Prostate gland (tissue), 2 donors: Measurements from ENCODE around the gene EIF5. TPM values are rescaled to one million over a fixed set of nuclear protein-coding genes. Genes with fewer than 3 reads are reported as not detected.

Experiments
- DNase-seq: peaks from one replicate; pipeline ENCODE4 v3.0.0-alpha.2; 2019; ENCODE audit warnings: low spot score
- H3K27ac ChIP-seq, 2 donors: fragments of 200-600 bp; sonication (generic); 2 replicates each; pipeline ENCODE4 v1.5.1; 2017 to 2019
- H3K27me3 ChIP-seq: fragments of 200-600 bp; sonication (generic); replicated peaks from 2 replicates; pipeline ENCODE4 v1.5.1; 2019; ENCODE audit not compliant: insufficient read depth
- H3K36me3 ChIP-seq, 2 donors: fragments of 200-600 bp; sonication (generic); 1 replicate in 1 of 2; 2 replicates in 1 of 2; pipeline versions ENCODE4 v1.5.1 to v1.8.1; 2017 to 2019
- H3K4me1 ChIP-seq: fragments of 200-600 bp; sonication (generic); replicated peaks from 2 replicates; pipeline ENCODE4 v1.5.1; 2019
- H3K4me3 ChIP-seq, 2 donors: fragments of 200-600 bp; sonication (generic); 2 replicates each; pipeline ENCODE4 v1.5.1; 2017 to 2019
- H3K9me3 ChIP-seq: fragments of 200-600 bp; sonication (generic); 2 replicates; pipeline ENCODE4 v1.5.1; 2017
- POLR2A ChIP-seq: fragments of 450-650 bp; IDR thresholded peaks from one replicate; pipeline ENCODE4 v1.6.1; 2016; ENCODE audit warnings: antibody characterized with exemption, mild to moderate bottlenecking
- POLR2AphosphoS5 ChIP-seq: sonication (generic); formaldehyde crosslinking; IDR thresholded peaks from one replicate; pipeline ENCODE4 v1.6.1; 2017; ENCODE audit warnings: antibody characterized with exemption
- WGBS: methylation state at CpG from one replicate; pipeline ENCODE4 v1.1.5; 2018; 5-methylcytosine and 5-hydroxymethylcytosine counted together
- intact Hi-C: fragments of 100-400 bp; cut with DNase I; formaldehyde crosslinking; loops from one replicate; pipeline ENCODE4 v1.14.2; 2022
- total RNA-seq, 2 donors: library from RNA; depleted of rRNA; stranded (reverse); fragments of >200 nt; gene quantifications; one replicate each; pipeline ENCODE4 v1.1.0, GENCODE V29; 2016
- TF ChIP-seq, protein P1 (sequence below), 4 experiments: fragments of 200-600 bp in 2 of 4; fragments of 450-650 bp in 2 of 4; sonication (generic) in 2 of 4; IDR thresholded peaks; 1 replicate in 3 of 4; 2 replicates in 1 of 4; pipeline ENCODE4 v1.5.1; 2016 to 2019; ENCODE audit warnings: antibody characterized with exemption in 4 of 4, mild to moderate bottlenecking in 2 of 4, moderate library complexity in 2 of 4

Gene EIF5
- total RNA-seq, 2 donors from 2014 or later: 205 to 268 TPM

- Histone ChIP-seq H3K9me3 (no peaks in the 10 kb centered on the region), H3K27me3 (no peaks in the 10 kb centered on the region), H3K36me3 (no peaks in the 10 kb centered on the region), H3K4me1 (no peaks in the 10 kb centered on the region), H3K27ac (no peak overlapping the region), H3K4me3 (no peak overlapping the region)
- WGBS: 100% methylated on average over 3 of the region's 3 CpGs
- intact Hi-C loops: no loop called here
- no peak for TF ChIP-seq POLR2AphosphoS5
- TF ChIP-seq, protein P1, sequence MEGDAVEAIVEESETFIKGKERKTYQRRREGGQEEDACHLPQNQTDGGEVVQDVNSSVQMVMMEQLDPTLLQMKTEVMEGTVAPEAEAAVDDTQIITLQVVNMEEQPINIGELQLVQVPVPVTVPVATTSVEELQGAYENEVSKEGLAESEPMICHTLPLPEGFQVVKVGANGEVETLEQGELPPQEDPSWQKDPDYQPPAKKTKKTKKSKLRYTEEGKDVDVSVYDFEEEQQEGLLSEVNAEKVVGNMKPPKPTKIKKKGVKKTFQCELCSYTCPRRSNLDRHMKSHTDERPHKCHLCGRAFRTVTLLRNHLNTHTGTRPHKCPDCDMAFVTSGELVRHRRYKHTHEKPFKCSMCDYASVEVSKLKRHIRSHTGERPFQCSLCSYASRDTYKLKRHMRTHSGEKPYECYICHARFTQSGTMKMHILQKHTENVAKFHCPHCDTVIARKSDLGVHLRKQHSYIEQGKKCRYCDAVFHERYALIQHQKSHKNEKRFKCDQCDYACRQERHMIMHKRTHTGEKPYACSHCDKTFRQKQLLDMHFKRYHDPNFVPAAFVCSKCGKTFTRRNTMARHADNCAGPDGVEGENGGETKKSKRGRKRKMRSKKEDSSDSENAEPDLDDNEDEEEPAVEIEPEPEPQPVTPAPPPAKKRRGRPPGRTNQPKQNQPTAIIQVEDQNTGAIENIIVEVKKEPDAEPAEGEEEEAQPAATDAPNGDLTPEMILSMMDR (IDR thresholded peaks at IDR 0.05): no peak
- TF ChIP-seq POLR2A: no peak
- no peak for DNase-seq
Measured at GRCh38 chr14:103370087-103370486, 36.0 kb downstream of the EIF5 start.

DNA sequence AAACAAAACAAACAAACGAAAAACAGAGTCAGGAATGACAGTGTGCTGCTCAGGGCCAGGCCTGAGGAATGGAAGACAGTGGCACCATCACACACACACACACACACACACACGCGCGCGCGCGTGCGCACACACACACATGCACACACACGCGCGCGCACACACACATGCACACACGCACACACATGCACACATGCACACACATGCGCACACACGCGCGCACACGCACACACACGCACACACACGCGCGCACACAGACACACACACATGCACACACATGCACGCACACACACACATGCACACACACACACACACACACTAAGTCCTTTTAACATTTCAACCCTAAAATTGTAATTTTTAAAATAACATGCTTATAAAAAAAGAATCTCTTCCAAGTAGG, 38.0 kb downstream of the EIF5 start:
- H3K27ac ChIP-seq: no peak overlapping the region
- H3K36me3 ChIP-seq: no peaks in the 10 kb centered on the region
- TF ChIP-seq POLR2AphosphoS5 (no peak), POLR2A (no peak)
- TF ChIP-seq, protein P1 (IDR thresholded peaks at IDR 0.05): no peak
- H3K9me3 ChIP-seq: no peaks in the 10 kb centered on the region
- 49% methylated on average over 23 of the region's 23 CpGs for WGBS
- H3K4me1 ChIP-seq: no peaks in the 10 kb centered on the region
- no peaks in the 10 kb centered on the region for H3K27me3 ChIP-seq
- no peak overlapping the region for H3K4me3 ChIP-seq
- DNase-seq: no peak
- intact Hi-C loops: no loop called here

DNA sequence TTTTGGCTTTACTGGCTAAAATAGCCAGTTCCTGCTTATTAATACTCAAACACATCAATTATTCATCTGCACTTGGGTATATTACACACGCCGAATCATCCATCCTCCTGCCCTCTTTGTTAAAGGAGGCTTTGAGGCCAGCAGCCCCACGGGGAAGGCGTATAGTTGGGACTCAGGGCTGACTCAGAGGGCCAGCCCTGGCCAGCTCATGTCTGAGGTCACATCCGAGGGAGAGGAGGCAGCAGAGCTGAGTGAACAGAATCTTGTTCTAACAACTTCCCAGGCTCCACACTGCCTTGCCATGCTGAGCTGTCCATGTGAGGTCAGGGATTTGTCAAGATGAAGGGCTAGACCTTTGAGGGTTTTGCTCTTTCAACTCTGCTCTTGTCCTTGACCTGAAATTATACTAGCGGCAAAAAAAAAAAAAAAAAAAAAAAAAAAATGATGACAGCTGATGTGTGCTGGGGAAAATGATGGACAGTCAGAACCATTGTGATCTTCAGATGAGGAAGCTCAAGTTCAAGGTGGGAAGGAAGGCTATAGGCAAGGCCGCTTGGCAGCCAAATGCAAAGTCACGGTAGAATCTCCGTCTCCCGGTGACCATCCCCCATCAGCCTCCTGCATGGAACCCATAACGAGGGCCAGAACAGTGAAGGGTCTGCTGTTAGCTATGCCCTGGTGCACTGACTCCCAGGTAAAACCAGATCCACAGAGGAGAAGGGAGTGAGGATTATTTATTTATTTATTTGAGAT, 38.7 kb downstream of the EIF5 start:
- Histone ChIP-seq H3K36me3 (no peaks in the 10 kb centered on the region), H3K27me3 (no peaks in the 10 kb centered on the region), H3K27ac (no peak overlapping the region), H3K4me1 (no peaks in the 10 kb centered on the region), H3K9me3 (no peaks in the 10 kb centered on the region), H3K4me3 (no peak overlapping the region)
- intact Hi-C loops: no loop called here
- TF ChIP-seq, protein P1 (IDR thresholded peaks at IDR 0.05): no peak
- TF ChIP-seq POLR2A: no peak
- TF ChIP-seq POLR2AphosphoS5: no peak
- 70% methylated on average over 11 of the region's 11 CpGs for WGBS
- DNase-seq: no peak

DNA sequence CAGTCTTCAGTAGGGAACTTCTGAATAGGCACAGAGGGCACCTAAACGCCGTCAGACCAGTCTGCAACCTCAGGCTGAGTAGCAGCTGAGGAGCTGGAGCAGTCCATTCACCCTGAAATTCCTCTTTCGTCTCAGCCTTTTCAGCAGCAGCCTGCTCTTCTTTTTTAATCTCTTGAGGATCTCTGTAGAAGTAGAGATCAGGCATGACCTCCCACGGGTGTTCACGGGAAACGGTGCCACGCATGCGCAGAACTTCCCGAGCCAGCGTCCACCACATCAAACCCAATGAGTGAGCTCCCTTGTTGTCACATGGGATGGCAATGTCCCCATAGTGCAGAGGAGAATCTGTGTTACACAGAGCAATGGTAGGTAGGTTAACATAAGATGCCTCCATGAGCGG, 40.1 kb downstream of the EIF5 start:
- Histone ChIP-seq H3K4me1 (no peaks in the 10 kb centered on the region), H3K9me3 (no peaks in the 10 kb centered on the region), H3K36me3 (no peaks in the 10 kb centered on the region), H3K4me3 (no peak overlapping the region), H3K27me3 (no peaks in the 10 kb centered on the region), H3K27ac (no peak overlapping the region)
- intact Hi-C loops: no loop called here
- WGBS: 86% methylated on average over 11 of the region's 11 CpGs
- TF ChIP-seq POLR2AphosphoS5 (no peak), POLR2A (no peak)
- TF ChIP-seq, protein P1 (IDR thresholded peaks at IDR 0.05): no peak
- no peak for DNase-seq

- Histone ChIP-seq H3K4me1 (no peaks in the 10 kb centered on the region), H3K27me3 (no peaks in the 10 kb centered on the region), H3K27ac (no peak overlapping the region), H3K36me3 (no peaks in the 10 kb centered on the region), H3K9me3 (no peaks in the 10 kb centered on the region), H3K4me3 (no peak overlapping the region)
- 77% methylated on average over 2 of the region's 2 CpGs for WGBS
- TF ChIP-seq POLR2AphosphoS5: no peak
- TF ChIP-seq, protein P1 (IDR thresholded peaks at IDR 0.05): no peak
- no peak for TF ChIP-seq POLR2A
- DNase-seq: no peak
- intact Hi-C loops: no loop called here
Measured at GRCh38 chr14:103377522-103378037, 43.5 kb downstream of the EIF5 start.
